Measurements from ENCODE around the gene MARK4.
"Not testable (repeated sequence)": the region's sequence is repeated elsewhere in the genome, so short reads cannot be mapped to it uniquely, and the experiment has no call there.

DNA sequence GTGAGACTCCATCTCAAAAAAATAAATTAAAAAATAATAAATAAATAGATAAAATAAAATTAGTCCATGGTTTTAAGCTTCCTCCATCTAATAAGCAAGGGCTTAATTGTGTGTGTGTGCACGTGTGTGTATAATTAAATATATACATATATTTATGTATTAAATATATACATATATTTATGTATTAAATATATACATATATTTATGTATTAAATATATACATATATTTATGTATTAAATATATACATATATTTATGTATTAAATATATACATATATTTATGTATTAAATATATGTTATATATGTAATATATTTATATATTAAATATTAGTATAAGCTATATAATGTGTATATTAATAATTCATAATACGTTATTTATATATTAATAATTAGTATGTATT lies 22.0 kb upstream of the MARK4 start:
- TF ChIP-seq CTCF (conservative IDR thresholded peaks at IDR 0.05; ENCODE audit: low read depth, low read length); EZH2 (IDR thresholded peaks at IDR 0.05; ENCODE audit: borderline replicate concordance, low read depth, low read length, poor library complexity, severe bottlenecking): not testable (repeated sequence)
